ENCODE data around the gene BMP5. TPM values are rescaled to one million over a fixed set of nuclear protein-coding genes. Genes with fewer than 3 reads are reported as not detected.

Gene BMP5
- total RNA-seq, 2 donors from 2014 or later = 0.99 to 1.6 TPM

DNA sequence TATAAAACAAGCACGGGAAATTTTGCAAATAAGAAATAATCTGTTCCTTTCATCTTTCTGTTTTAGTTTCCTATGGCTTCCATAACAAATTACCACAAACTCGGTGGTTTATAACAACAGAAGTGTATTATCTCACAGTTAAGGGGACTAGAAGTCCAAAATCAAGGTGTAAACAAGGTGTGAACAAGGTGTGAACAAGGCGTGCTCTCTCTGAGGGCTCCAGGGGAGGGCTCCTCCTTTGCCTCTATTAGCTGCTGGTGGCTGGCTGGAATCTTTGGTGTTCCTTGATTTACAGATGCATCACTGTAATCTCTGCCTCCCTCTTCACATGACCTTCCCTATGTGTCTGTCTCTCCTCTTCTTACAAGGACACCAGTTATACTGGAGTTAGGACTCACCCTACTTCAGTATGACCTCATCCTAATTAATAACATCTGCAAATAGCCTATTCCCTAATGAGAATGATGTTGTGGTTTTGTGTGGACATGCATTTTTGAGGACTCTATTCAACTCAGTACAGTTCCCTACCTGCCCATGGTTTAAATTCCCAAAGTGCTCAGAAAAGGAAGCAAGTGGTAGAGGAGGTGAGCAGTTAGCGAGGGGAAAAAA is 17.5 kb upstream of the BMP5 start:
- no peaks in the 10 kb centered on the region for H3K36me3 ChIP-seq (replicated peaks in 1 of 2; ENCODE audit: insufficient read depth in 1 of 2, low read depth in 2 of 2)
- TF ChIP-seq POLR2A (IDR thresholded peaks at IDR 0.05) = no peak
- TF ChIP-seq, protein P1, sequence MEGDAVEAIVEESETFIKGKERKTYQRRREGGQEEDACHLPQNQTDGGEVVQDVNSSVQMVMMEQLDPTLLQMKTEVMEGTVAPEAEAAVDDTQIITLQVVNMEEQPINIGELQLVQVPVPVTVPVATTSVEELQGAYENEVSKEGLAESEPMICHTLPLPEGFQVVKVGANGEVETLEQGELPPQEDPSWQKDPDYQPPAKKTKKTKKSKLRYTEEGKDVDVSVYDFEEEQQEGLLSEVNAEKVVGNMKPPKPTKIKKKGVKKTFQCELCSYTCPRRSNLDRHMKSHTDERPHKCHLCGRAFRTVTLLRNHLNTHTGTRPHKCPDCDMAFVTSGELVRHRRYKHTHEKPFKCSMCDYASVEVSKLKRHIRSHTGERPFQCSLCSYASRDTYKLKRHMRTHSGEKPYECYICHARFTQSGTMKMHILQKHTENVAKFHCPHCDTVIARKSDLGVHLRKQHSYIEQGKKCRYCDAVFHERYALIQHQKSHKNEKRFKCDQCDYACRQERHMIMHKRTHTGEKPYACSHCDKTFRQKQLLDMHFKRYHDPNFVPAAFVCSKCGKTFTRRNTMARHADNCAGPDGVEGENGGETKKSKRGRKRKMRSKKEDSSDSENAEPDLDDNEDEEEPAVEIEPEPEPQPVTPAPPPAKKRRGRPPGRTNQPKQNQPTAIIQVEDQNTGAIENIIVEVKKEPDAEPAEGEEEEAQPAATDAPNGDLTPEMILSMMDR (IDR thresholded peaks at IDR 0.05) = no peak
- intact Hi-C loops (cut with DNase I) = no loop called here
- H3K9me3 ChIP-seq = no peaks in the 10 kb centered on the region
- no peak overlapping the region for H3K4me3 ChIP-seq
- no peak for ATAC-seq
- WGBS, 2 donors = 72 to 76% methylated on average over 4 of the region's 4 CpGs
- H3K27ac ChIP-seq = no peak overlapping the region
- no peak for DNase-seq
- H3K4me1 ChIP-seq = no peaks in the 10 kb centered on the region
- no peaks in the 10 kb centered on the region for H3K27me3 ChIP-seq

- 82% methylated on average over 6 of the region's 6 CpGs for WGBS, 2 donors
- intact Hi-C loops (cut with DNase I) = no loop called here
- TF ChIP-seq POLR2A (IDR thresholded peaks at IDR 0.05) = no peak
- TF ChIP-seq, protein P1 (IDR thresholded peaks at IDR 0.05) = no peak
Measured at GRCh38 chr6:55888917-55889316, 13.5 kb upstream of the BMP5 start.

DNA sequence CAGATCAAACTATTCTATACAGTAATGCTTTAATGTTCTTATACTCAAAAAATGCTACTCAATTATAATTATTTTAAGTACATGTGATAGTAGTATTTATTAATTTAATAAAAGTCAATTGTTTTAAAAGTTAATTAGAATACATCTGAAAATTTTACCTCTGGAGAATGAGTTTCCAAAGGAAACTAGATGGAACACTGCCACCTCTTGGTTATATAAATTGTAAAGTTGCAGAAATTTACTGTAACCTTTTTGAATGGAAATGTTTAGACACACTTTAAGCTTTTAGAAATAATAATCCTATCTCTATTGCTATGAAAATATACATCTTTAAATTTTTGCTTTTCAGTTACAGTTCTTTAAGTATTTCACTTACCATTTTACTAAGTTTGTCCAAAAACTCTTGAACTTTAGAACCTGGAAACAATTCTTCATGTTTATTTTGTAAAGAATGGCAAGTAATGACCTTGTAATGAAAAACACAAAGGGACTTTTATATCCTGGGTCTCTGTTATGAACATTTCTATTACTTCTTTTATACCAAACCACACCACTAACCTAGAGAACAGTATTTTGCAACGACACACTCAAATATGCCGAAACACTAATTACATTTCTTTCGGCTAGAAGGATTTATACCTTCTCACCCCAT is 10.9 kb upstream of the BMP5 start:
- Histone ChIP-seq H3K9me3 (no peaks in the 10 kb centered on the region), H3K4me1 (peaks cover 13% of the 10 kb centered on the region), H3K4me3 (no peak overlapping the region), H3K36me3 (replicated peaks in 1 of 2; ENCODE audit: insufficient read depth in 1 of 2, low read depth in 2 of 2) (no peaks in the 10 kb centered on the region), H3K27ac (no peak overlapping the region), H3K27me3 (no peaks in the 10 kb centered on the region)
- intact Hi-C loops (cut with DNase I) = no loop called here
- WGBS, 2 donors = 53 to 57% methylated on average over 3 of the region's 3 CpGs
- no peak for ATAC-seq
- DNase-seq = no peak
- TF ChIP-seq POLR2A (IDR thresholded peaks at IDR 0.05) = no peak
- TF ChIP-seq, protein P1 (IDR thresholded peaks at IDR 0.05) = peak in 6 of 7 experiments; percentile 21 to 49 (median 40)

More at GRCh38 chr6:55888917-55889316, 13.5 kb upstream of the BMP5 start:
- no peak for ATAC-seq
- Histone ChIP-seq H3K36me3 (replicated peaks in 1 of 2; ENCODE audit: insufficient read depth in 1 of 2, low read depth in 2 of 2) (no peaks in the 10 kb centered on the region), H3K4me1 (no peaks in the 10 kb centered on the region), H3K27ac (no peak overlapping the region), H3K27me3 (no peaks in the 10 kb centered on the region), H3K9me3 (no peaks in the 10 kb centered on the region), H3K4me3 (no peak overlapping the region)
- no peak for DNase-seq

DNA sequence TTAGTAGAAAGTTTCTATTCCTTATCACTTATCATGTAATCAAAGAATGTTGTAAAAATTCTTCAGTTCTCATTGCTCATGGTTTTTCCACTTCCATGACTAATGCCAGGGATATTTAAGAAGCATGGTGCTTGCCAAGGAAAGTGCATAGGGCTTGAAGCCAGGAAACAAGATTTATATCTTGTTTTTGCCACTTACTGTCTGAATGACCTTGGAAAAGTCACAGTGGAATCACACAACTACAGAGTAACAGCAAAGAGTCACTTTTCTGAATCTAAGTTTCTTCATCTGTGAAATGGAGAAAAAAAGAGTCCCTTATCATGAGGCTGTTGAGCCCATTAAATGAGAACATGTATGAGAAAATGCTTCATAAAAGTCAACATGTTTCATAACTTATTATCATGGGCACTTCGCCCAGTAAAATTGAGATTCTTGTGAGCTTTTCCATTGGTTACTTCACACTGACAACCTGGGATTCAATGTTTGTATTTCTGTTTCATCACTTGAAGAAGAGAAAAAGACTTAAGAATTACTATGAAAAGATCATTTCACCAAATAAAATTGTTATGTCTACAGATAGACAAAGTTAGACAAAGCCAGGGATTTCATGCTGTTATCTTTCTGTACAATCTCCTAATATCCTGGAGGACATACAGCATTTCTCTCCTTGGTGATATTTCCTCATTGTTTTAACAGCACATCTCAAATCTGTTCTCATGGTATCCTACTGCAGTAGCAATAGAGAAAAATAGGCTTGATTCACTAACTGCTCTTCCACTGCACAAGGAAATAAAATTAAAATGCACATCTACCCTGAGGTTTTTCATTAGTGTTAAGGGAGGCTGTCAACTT is 7.6 kb upstream of the BMP5 start:
- peak in 1 of 4 donors; percentile 11 for DNase-seq
- no peaks in the 10 kb centered on the region for H3K9me3 ChIP-seq
- no peaks in the 10 kb centered on the region for H3K36me3 ChIP-seq (replicated peaks in 1 of 2; ENCODE audit: insufficient read depth in 1 of 2, low read depth in 2 of 2)
- H3K4me3 ChIP-seq = no peak overlapping the region
- intact Hi-C loops (cut with DNase I) = no loop called here
- H3K27me3 ChIP-seq = no peaks in the 10 kb centered on the region
- 21 to 38% methylated on average over 1 of the region's 1 CpG for WGBS, 2 donors
- H3K4me1 ChIP-seq = peaks cover 13% of the 10 kb centered on the region
- TF ChIP-seq, protein P1 (IDR thresholded peaks at IDR 0.05) = no peak
- no peak for TF ChIP-seq POLR2A (IDR thresholded peaks at IDR 0.05)
- ATAC-seq = peak; percentile 62
- no peak overlapping the region for H3K27ac ChIP-seq
